IMR-90 (cell line): ENCODE data around the gene LTBP1. TPM values are rescaled to one million over a fixed set of nuclear protein-coding genes. Genes with fewer than 3 reads are reported as not detected.

Experiments
- ATAC-seq: fragments of 200-7000 bp; cut with Tn5 transposase; 2 replicates; pipeline ENCODE4 v1.9.1; 2020; ENCODE audit warnings: low read depth, mild to moderate bottlenecking, moderate library complexity
- BruUV-seq: library from RNA; stranded (reverse); fragments of 400-500 nt; replicated peaks from 2 replicates; lab custom pipeline; 2021; lab: Mats Ljungman, UMichigan
- CTCF ChIA-PET: fragments of 300-600 bp; formaldehyde crosslinking; extraction: SDS; loops from one replicate; lab custom pipeline; 2021; ENCODE audit warnings: antibody characterized with exemption; lab: Yijun Ruan, JAX
- POLR2A ChIA-PET: fragments of 300-600 bp; sonication (Branson Sonifier 250); formaldehyde crosslinking; loops from one replicate; lab custom pipeline; 2022; ENCODE audit warnings: antibody characterized with exemption; ENCODE audit not compliant: unreplicated experiment; lab: Charles Lee
- DNase-seq: peaks from one replicate; pipeline ENCODE4 v3.0.0; 2013
- H2AFZ ChIP-seq: replicated peaks from 2 replicates; pipeline ENCODE3; 2013; ENCODE audit warnings: low read length, mild to moderate bottlenecking; ENCODE audit not compliant: poor library complexity
- H2AK5ac ChIP-seq: 2 replicates; pipeline ENCODE4 v1.6.1; 2013; ENCODE audit warnings: low read depth, low read length, inconsistent platforms
- H2AK9ac ChIP-seq: replicated peaks from 2 replicates; pipeline ENCODE3; 2013; ENCODE audit warnings: mild to moderate bottlenecking, low read depth, low read length, moderate library complexity; ENCODE audit not compliant: poor library complexity
- H2BK120ac ChIP-seq: 2 replicates; pipeline ENCODE4 v1.6.1; 2013; ENCODE audit warnings: low read depth, low read length, inconsistent platforms
- H2BK15ac ChIP-seq: 3 replicates; pipeline ENCODE4 v1.6.1; 2013; ENCODE audit warnings: low read depth, low read length, inconsistent platforms
- H2BK20ac ChIP-seq: 2 replicates; pipeline ENCODE4 v1.6.1; 2013; ENCODE audit warnings: low read depth, mild to moderate bottlenecking, inconsistent platforms, low read length, moderate library complexity
- H2BK5ac ChIP-seq: 2 replicates; pipeline ENCODE4 v1.6.1; 2013; ENCODE audit warnings: mild to moderate bottlenecking, low read depth, low read length, inconsistent platforms; ENCODE audit not compliant: poor library complexity, severe bottlenecking
- H3K14ac ChIP-seq: replicated peaks from 2 replicates; pipeline ENCODE4 v1.6.1; 2013; ENCODE audit warnings: low read depth, low read length, inconsistent platforms
- H3K18ac ChIP-seq: 2 replicates; pipeline ENCODE4 v1.6.1; 2013; ENCODE audit warnings: low read depth, low read length, control low read depth
- H3K23ac ChIP-seq: 2 replicates; pipeline ENCODE4 v1.6.1; 2013; ENCODE audit warnings: low read depth, low read length, inconsistent platforms
- H3K27ac ChIP-seq: 2 replicates; pipeline ENCODE4 v1.5.1; 2013; ENCODE audit warnings: mild to moderate bottlenecking, control low read depth, low read length; ENCODE audit not compliant: insufficient read depth
- H3K27me3 ChIP-seq: 2 replicates; pipeline ENCODE4 v1.6.1; 2013; ENCODE audit warnings: low read length; ENCODE audit not compliant: control insufficient read depth, insufficient read depth
- H3K36me3 ChIP-seq: 2 replicates; pipeline ENCODE4 v1.6.1; 2013; ENCODE audit warnings: low read length, mixed read lengths; ENCODE audit not compliant: control insufficient read depth, insufficient read depth
- H3K4ac ChIP-seq: 2 replicates; pipeline ENCODE4 v1.6.1; 2013; ENCODE audit warnings: low read depth, low read length, inconsistent platforms
- H3K4me1 ChIP-seq: 2 replicates; pipeline ENCODE4 v1.6.1; 2013; ENCODE audit warnings: low read length, mixed read lengths; ENCODE audit not compliant: control insufficient read depth, insufficient read depth
- H3K4me2 ChIP-seq: 2 replicates; pipeline ENCODE4 v1.6.1; 2013; ENCODE audit warnings: low read depth, mild to moderate bottlenecking, control low read depth, low read length, moderate library complexity
- H3K4me3 ChIP-seq: 2 replicates; pipeline ENCODE4 v1.5.1; 2013; ENCODE audit warnings: low read depth, mild to moderate bottlenecking, control low read depth, low read length, moderate library complexity; ENCODE audit not compliant: insufficient read depth
- H3K56ac ChIP-seq: 2 replicates; pipeline ENCODE4 v1.6.1; 2013; ENCODE audit warnings: low read length, inconsistent platforms; ENCODE audit not compliant: insufficient read depth; ENCODE audit errors: extremely low read depth
- H3K79me1 ChIP-seq, 2 experiments: 2 replicates each; pipeline ENCODE4 v1.6.1; 2013; ENCODE audit warnings: low read length in 2 of 2, inconsistent platforms in 1 of 2, low read depth in 1 of 2
- H3K9ac ChIP-seq: 2 replicates; pipeline ENCODE4 v1.6.1; 2013; ENCODE audit warnings: low read depth, low read length, control low read depth
- H3K9me1 ChIP-seq: 2 replicates; pipeline ENCODE4 v1.6.1; 2013; ENCODE audit warnings: low read length, inconsistent platforms; ENCODE audit not compliant: insufficient read depth
- H3K9me3 ChIP-seq: 2 replicates; pipeline ENCODE4 v1.6.1; 2013; ENCODE audit warnings: low read length; ENCODE audit not compliant: control insufficient read depth, insufficient read depth
- H4K20me1 ChIP-seq: 2 replicates; pipeline ENCODE4 v1.6.1; 2013; ENCODE audit warnings: low read length, inconsistent platforms; ENCODE audit not compliant: insufficient read depth
- H4K5ac ChIP-seq: 2 replicates; pipeline ENCODE4 v1.6.1; 2013; ENCODE audit warnings: mild to moderate bottlenecking, low read depth, low read length, control low read depth
- H4K8ac ChIP-seq, 2 experiments: 2 replicates each; pipeline ENCODE4 v1.6.1; 2013; ENCODE audit warnings: low read depth in 2 of 2, low read length in 2 of 2, control low read depth in 1 of 2, inconsistent platforms in 1 of 2
- H4K91ac ChIP-seq: 2 replicates; pipeline ENCODE4 v1.6.1; 2013; ENCODE audit warnings: low read depth, low read length, inconsistent platforms; ENCODE audit not compliant: insufficient read depth
- WGBS, 2 experiments: methylation state at CpG; one replicate each; pipeline versions ENCODE4 v1.1.5 to v1.1.7; 2013; ENCODE audit warnings: missing lambda C conversion rate in 2 of 2; ENCODE audit not compliant: insufficient read length in 1 of 2; ENCODE audit errors: extremely low coverage in 2 of 2; 5-methylcytosine and 5-hydroxymethylcytosine counted together
- dilution Hi-C: fragments of 300-500 bp; cut with HindIII; formaldehyde crosslinking; loops from one replicate; pipeline ENCODE4 v1.14.3; 2018; ENCODE audit warnings: low sequenced_read_pairs; ENCODE audit not compliant: unreplicated experiment
- in situ Hi-C: fragments of 300-500 bp; cut with MboI; formaldehyde crosslinking; loops from 3 replicates; pipeline ENCODE4 v1.14.3; 2019; ENCODE audit warnings: low sequenced_read_pairs, inconsistent platforms, mixed read lengths
- intact Hi-C: fragments of 100-400 bp; cut with micrococcal nuclease; formaldehyde crosslinking; loops from 2 replicates; pipeline ENCODE4 v1.10.0; 2022
- polyA plus RNA-seq, 3 experiments: library from polyadenylated mRNA; depleted of rRNA; stranded (reverse); fragments of >200 nt; gene quantifications; 2 replicates each; pipeline ENCODE4 v1.2.3, GENCODE V29; 2012; ENCODE audit warnings: low replicate concordance in 1 of 3
- total RNA-seq: library from RNA; depleted of rRNA; stranded (reverse); fragments of >200 nt; gene quantifications from 2 replicates; pipeline ENCODE4 v1.2.3, GENCODE V29; 2012
- TF ChIP-seq, protein P1 (sequence below): conservative IDR thresholded peaks from 2 replicates; pipeline ENCODE4 v1.5.1; 2012; ENCODE audit warnings: mild to moderate bottlenecking, low read depth, low read length, improper control_type of control experiment

Gene LTBP1
- total and polyA plus RNA-seq, 2 of the 4 experiments (the other 2 are of a cell fraction): 235 to 326 TPM

DNA sequence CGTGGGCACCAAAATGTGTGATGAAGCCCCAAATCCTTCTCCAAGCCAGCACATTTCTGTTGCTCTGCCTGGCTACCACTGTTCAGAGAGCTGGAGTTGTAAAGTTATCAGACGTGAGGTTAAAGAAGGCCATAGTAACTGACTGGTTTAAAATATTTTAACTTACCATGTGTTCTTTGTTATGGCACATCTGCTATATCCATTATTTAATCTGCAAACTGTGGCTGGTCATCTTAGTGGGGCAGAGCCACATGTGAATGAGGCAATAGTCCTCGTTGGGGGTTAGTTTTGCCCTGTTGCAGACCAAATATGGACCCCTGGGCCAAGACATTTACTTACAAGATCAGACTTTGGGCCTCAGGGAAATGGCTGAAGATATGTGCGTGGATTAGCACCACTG, 315.3 kb downstream of the LTBP1 start:
- no peak overlapping the region for H3K4me3 ChIP-seq
- ATAC-seq: no peak
- H3K4me2 ChIP-seq: no peak overlapping the region
- no peaks in the 10 kb centered on the region for H4K20me1 ChIP-seq
- no CpG with 5 or more reads among the region's 4 CpGs for WGBS, 2 experiments
- H2AK9ac ChIP-seq: no peak overlapping the region
- in situ Hi-C loops: loop anchor here (10.0 to 25.0 kb wide), 2 partner anchors 225 to 477 kb away; no protein-coding TSS in a partner anchor
- H3K56ac ChIP-seq: no peak overlapping the region
- ChIA-PET CTCF (no interaction called here), POLR2A (no interaction called here)
- H2BK5ac ChIP-seq: no peak overlapping the region
- H2AK5ac ChIP-seq: 0 out of 2 replicates have a peak overlapping the region, but pooled peaks have one; percentile 12
- no peak overlapping the region for H2BK20ac ChIP-seq
- H2BK120ac ChIP-seq: no peak overlapping the region
- peaks cover 5% of the 10 kb centered on the region for H3K4me1 ChIP-seq
- DNase-seq: no peak
- peaks cover 6% of the 10 kb centered on the region for H3K9me3 ChIP-seq
- H4K91ac ChIP-seq: no peak overlapping the region
- no peak overlapping the region for H3K9ac ChIP-seq
- dilution Hi-C loops: no loop called here
- no peak overlapping the region for H2BK15ac ChIP-seq
- intact Hi-C loops: no loop called here
- peaks cover 9% of the 10 kb centered on the region for H3K9me1 ChIP-seq
- no peaks in the 10 kb centered on the region for H3K27me3 ChIP-seq
- TF ChIP-seq, protein P1, sequence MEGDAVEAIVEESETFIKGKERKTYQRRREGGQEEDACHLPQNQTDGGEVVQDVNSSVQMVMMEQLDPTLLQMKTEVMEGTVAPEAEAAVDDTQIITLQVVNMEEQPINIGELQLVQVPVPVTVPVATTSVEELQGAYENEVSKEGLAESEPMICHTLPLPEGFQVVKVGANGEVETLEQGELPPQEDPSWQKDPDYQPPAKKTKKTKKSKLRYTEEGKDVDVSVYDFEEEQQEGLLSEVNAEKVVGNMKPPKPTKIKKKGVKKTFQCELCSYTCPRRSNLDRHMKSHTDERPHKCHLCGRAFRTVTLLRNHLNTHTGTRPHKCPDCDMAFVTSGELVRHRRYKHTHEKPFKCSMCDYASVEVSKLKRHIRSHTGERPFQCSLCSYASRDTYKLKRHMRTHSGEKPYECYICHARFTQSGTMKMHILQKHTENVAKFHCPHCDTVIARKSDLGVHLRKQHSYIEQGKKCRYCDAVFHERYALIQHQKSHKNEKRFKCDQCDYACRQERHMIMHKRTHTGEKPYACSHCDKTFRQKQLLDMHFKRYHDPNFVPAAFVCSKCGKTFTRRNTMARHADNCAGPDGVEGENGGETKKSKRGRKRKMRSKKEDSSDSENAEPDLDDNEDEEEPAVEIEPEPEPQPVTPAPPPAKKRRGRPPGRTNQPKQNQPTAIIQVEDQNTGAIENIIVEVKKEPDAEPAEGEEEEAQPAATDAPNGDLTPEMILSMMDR: no peak
- H3K23ac ChIP-seq: no peak overlapping the region
- no TSS peak for BruUV-seq
- peak overlapping the region; percentile 10; the same call in 1 of the 2 replicates for H3K27ac ChIP-seq
- no peak overlapping the region for H2AFZ ChIP-seq
- H3K79me1 ChIP-seq: peaks cover 29 to 47% of the 10 kb centered on the region in 2 experiments
- H3K14ac ChIP-seq: no peak overlapping the region
- H3K4ac ChIP-seq: no peak overlapping the region
- H4K5ac ChIP-seq: peak overlapping the region; percentile 1; the same call in 1 of the 2 replicates
- no peak overlapping the region for H3K18ac ChIP-seq
- peaks cover 44% of the 10 kb centered on the region for H3K36me3 ChIP-seq
- peak overlapping the region in 1 of 2 experiments; percentile 31; a peak in 2 of 4 replicates for H4K8ac ChIP-seq
